ENCODE results near the gene SCAND1. TPM values are rescaled to one million over a fixed set of nuclear protein-coding genes. Genes with fewer than 3 reads are reported as not detected.
A peak's percentile ranks its signal among the peaks of the same experiment; 100 is the strongest.

SCAND1 gene
- total and polyA plus RNA-seq, 12 donors = 0.64 to 540 (median 145) TPM

GRCh38 chr20:35994994-35995453 lies 40.7 kb upstream of the SCAND1 start:
- Histone ChIP-seq H3K27ac (no peak overlapping the region), H3K4me1 (replicated peaks in 1 of 2) (no peaks in the 10 kb centered on the region), H3K36me3 (replicated peaks in 1 of 2) (no peaks in the 10 kb centered on the region), H3K9me3 (replicated peaks in 1 of 3) (no peaks in the 10 kb centered on the region), H3K4me3 (no peak overlapping the region), H3K27me3 (no peaks in the 10 kb centered on the region)
- TF ChIP-seq POLR2A (IDR thresholded peaks at IDR 0.05) (no peak), CTCF (IDR thresholded peaks at IDR 0.05) (peak; percentile 83 to 93 (median 90))
- intact Hi-C loops (cut with DNase I) = loop anchor here (5.0 kb wide), 2 partner anchors 142 to 202 kb away; no protein-coding TSS in a partner anchor
- DNase-seq = peak; percentile 78 to 93 (median 87)
- WGBS, 4 donors = 0 to 4% (median 1%) methylated on average over 6 of the region's 6 CpGs

- 1 to 2% (median 2%) methylated on average over 6 of the region's 6 CpGs for WGBS, 4 donors
- intact Hi-C loops (cut with DNase I) = no loop called here
Observed at GRCh38 chr20:35992713-35993335, 38.5 kb upstream of the SCAND1 start.

GRCh38 chr20:35991142-35991771 lies 37.0 kb upstream of the SCAND1 start:
- Histone ChIP-seq H3K27me3 (no peaks in the 10 kb centered on the region), H3K4me1 (replicated peaks in 1 of 2) (no peaks in the 10 kb centered on the region), H3K9me3 (replicated peaks in 1 of 3) (no peaks in the 10 kb centered on the region), H3K27ac (no peak overlapping the region), H3K4me3 (no peak overlapping the region), H3K36me3 (replicated peaks in 1 of 2) (no peaks in the 10 kb centered on the region)
- intact Hi-C loops (cut with DNase I) = no loop called here
- TF ChIP-seq POLR2A (IDR thresholded peaks at IDR 0.05) (no peak), CTCF (IDR thresholded peaks at IDR 0.05) (peak in 5 of 6 experiments; percentile 23 to 49 (median 27))
- WGBS, 4 donors = 25 to 36% (median 31%) methylated on average over 3 of the region's 3 CpGs
- peak in 3 of 7 donors; percentile 29 for DNase-seq

More at GRCh38 chr20:35992713-35993335, 38.5 kb upstream of the SCAND1 start:
- no peak for TF ChIP-seq POLR2A (IDR thresholded peaks at IDR 0.05)
- peak; percentile 61 to 82 (median 72) for TF ChIP-seq CTCF (IDR thresholded peaks at IDR 0.05)
- no peaks in the 10 kb centered on the region for H3K4me1 ChIP-seq (replicated peaks in 1 of 2)
- peak; percentile 37 to 72 (median 48) for DNase-seq
- H3K27me3 ChIP-seq = no peaks in the 10 kb centered on the region
- H3K4me3 ChIP-seq = no peak overlapping the region
- H3K27ac ChIP-seq = no peak overlapping the region
- no peaks in the 10 kb centered on the region for H3K36me3 ChIP-seq (replicated peaks in 1 of 2)
- no peaks in the 10 kb centered on the region for H3K9me3 ChIP-seq (replicated peaks in 1 of 3)

- WGBS, 4 donors = 65 to 88% (median 70%) methylated on average over 2 of the region's 2 CpGs
- Histone ChIP-seq H3K4me3 (no peak overlapping the region), H3K27me3 (no peaks in the 10 kb centered on the region), H3K9me3 (replicated peaks in 1 of 3) (no peaks in the 10 kb centered on the region), H3K27ac (no peak overlapping the region), H3K4me1 (replicated peaks in 1 of 2) (no peaks in the 10 kb centered on the region), H3K36me3 (replicated peaks in 1 of 2) (no peaks in the 10 kb centered on the region)
- no peak for DNase-seq
- no peak for TF ChIP-seq CTCF (IDR thresholded peaks at IDR 0.05)
- no peak for TF ChIP-seq POLR2A (IDR thresholded peaks at IDR 0.05)
- intact Hi-C loops (cut with DNase I) = loop anchor here in 1 of 2 donors (10.0 kb wide), 1 partner anchor 456 kb away; no protein-coding TSS in a partner anchor
Observed at GRCh38 chr20:35988910-35989463, 34.7 kb upstream of the SCAND1 start.

Data from adrenal gland (tissue), 12 donors.